ENCODE data around the gene SDK1. TPM values are rescaled to one million over a fixed set of nuclear protein-coding genes. Genes with fewer than 3 reads are reported as not detected.

The SDK1 gene
- total and polyA plus RNA-seq, 10 of the 15 experiments (the other 5 are each of a cell fraction or from before 2014, with no cell fraction given) = 0.14 to 0.33 TPM; not detected in 8

DNA sequence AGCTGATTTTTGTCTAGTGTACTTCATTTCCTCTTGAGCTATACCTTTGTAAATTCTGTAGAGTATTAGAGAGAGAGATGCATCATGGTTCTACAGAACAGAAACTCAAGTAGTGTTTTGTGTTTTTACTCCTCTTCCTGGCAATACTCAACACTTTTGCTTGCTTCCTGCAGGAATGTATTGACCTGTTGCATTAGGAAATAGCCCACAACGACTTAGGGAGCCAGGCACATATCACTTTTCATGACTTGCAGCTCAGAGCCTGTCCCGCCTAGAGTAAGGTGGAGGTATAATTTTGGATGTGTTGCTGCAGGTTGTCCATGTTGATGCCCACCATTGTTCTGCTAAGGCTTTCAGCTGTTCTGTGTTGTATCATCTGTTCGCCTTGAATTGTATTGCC is 216.3 kb downstream of the SDK1 start:
- H2AFZ ChIP-seq (ENCODE audit: control insufficient read depth, low read depth, low read length) = no peak overlapping the region
- BruUV-seq (replicated peaks) = no TSS peak
- POLR2A ChIA-PET = no interaction called here
- H3K27ac ChIP-seq (ENCODE audit: control insufficient read depth, insufficient read depth) = no peak overlapping the region
- RAD21 ChIA-PET (ENCODE audit: unreplicated experiment) = no interaction called here
- H3K4me2 ChIP-seq (ENCODE audit: control insufficient read depth, insufficient read depth) = no peak overlapping the region
- H3K4me1 ChIP-seq (ENCODE audit: control insufficient read depth, insufficient read depth, low read length) = no peaks in the 10 kb centered on the region
- no peak overlapping the region for H3K4me3 ChIP-seq
- no peaks in the 10 kb centered on the region for H3K79me2 ChIP-seq (ENCODE audit: control insufficient read depth, insufficient read depth, low read length)
- CTCF ChIA-PET = no interaction called here
- no peak overlapping the region for H3K9ac ChIP-seq (ENCODE audit: control insufficient read depth, insufficient read depth, low read length)
- no peaks in the 10 kb centered on the region for H4K20me1 ChIP-seq (ENCODE audit: control insufficient read depth, insufficient read depth)
- H3K27me3 ChIP-seq (replicated peaks in 1 of 2; ENCODE audit: control insufficient read depth in 2 of 2, insufficient read depth in 2 of 2, low read length in 1 of 2) = no peaks in the 10 kb centered on the region
- ATAC-seq (no peak), FAIRE-seq (no peak), DNase-seq (ENCODE audit: low read depth, low spot score) (no peak)
- no peaks in the 10 kb centered on the region for H3K36me3 ChIP-seq (ENCODE audit: control insufficient read depth in 2 of 2, insufficient read depth in 2 of 2, low read length in 1 of 2)
- WGBS (ENCODE audit: insufficient coverage, insufficient replicate concordance, low lambda C conversion rate, missing lambda C conversion rate) = 23% methylated on average over 3 of the region's 3 CpGs
- SMC1A ChIA-PET (ENCODE audit: uncharacterized antibody, unreplicated experiment) = interaction anchor here (1.4 kb wide), 1 partner anchor 10 kb away, joined by 4 read pairs; no protein-coding TSS in a partner anchor
- TF ChIP-seq PML (IDR thresholded peaks at IDR 0.05; ENCODE audit: low read length) (no peak), ZBTB40 (IDR thresholded peaks at IDR 0.05; ENCODE audit: borderline replicate concordance) (no peak), NBN (IDR thresholded peaks at IDR 0.05) (no peak), RAD51 (IDR thresholded peaks at IDR 0.05) (no peak), GATAD2B (conservative IDR thresholded peaks at IDR 0.05; ENCODE audit: low read depth) (no peak), LARP7 (IDR thresholded peaks at IDR 0.05) (no peak), YY1 (IDR thresholded peaks at IDR 0.05; ENCODE audit: low read depth, low read length) (no peak), ZSCAN29 (IDR thresholded peaks at IDR 0.05) (no peak), TCF7 (IDR thresholded peaks at IDR 0.05; ENCODE audit: borderline replicate concordance) (no peak), STAT1 (conservative IDR thresholded peaks at IDR 0.05) (no peak), PRDM15 (CRISPR knock-in tag; IDR thresholded peaks at IDR 0.05) (no peak), RBBP5 (conservative IDR thresholded peaks at IDR 0.05) (no peak), EP300 (IDR thresholded peaks at IDR 0.05; ENCODE audit: borderline replicate concordance in 1 of 2, control insufficient read depth in 1 of 2, low read depth in 2 of 2, low read length in 2 of 2) (no peak), POLR2A (IDR thresholded peaks at IDR 0.05; ENCODE audit: low read depth, low read length) (no peak)
- TF ChIP-seq, protein P1, sequence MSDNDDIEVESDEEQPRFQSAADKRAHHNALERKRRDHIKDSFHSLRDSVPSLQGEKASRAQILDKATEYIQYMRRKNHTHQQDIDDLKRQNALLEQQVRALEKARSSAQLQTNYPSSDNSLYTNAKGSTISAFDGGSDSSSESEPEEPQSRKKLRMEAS (IDR thresholded peaks at IDR 0.05; ENCODE audit: low read depth, low read length) = no peak
- TF ChIP-seq, protein P2, sequence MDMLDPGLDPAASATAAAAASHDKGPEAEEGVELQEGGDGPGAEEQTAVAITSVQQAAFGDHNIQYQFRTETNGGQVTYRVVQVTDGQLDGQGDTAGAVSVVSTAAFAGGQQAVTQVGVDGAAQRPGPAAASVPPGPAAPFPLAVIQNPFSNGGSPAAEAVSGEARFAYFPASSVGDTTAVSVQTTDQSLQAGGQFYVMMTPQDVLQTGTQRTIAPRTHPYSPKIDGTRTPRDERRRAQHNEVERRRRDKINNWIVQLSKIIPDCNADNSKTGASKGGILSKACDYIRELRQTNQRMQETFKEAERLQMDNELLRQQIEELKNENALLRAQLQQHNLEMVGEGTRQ (IDR thresholded peaks at IDR 0.05; ENCODE audit: borderline replicate concordance, low read depth, low read length) = no peak
- in situ Hi-C loops (cut with MboI) = no loop called here
- intact Hi-C loops (cut with micrococcal nuclease; ENCODE audit: unreplicated experiment) = no loop called here
- H3K9me3 ChIP-seq (replicated peaks; ENCODE audit: control insufficient read depth, insufficient read depth, low read length) = no peaks in the 10 kb centered on the region

All from GM12878 (cell line).